A549 (cell line): ENCODE results near the gene ESR2.

ENCODE experiments used
- CTCF ChIP-seq: fragments of >200 bp; sonication (Bioruptor Twin); formaldehyde crosslinking; IDR thresholded peaks from 3 replicates; pipeline ENCODE4 v1.5.1; 2016
- POLR2AphosphoS2 ChIP-seq: conservative IDR thresholded peaks from 2 replicates; pipeline ENCODE4 v1.6.1; 2012; ENCODE audit warnings: low read length, improper control_type of control experiment, inconsistent platforms

GRCh38 chr14:64281805-64282204 is 12.4 kb downstream of the ESR2 start:
- TF ChIP-seq CTCF (no peak), POLR2AphosphoS2 (no peak)
